WTC11 (cell line): ENCODE measurements around the gene UBQLN3.

Experiments used
- FOXJ3 ChIP-seq: sonication (generic); formaldehyde crosslinking; IDR thresholded peaks from 2 replicates; pipeline ENCODE4 v1.9.0; 2021; ENCODE audit warnings: missing genetic modification reagents, mild to moderate bottlenecking, borderline replicate concordance
- GABPB1 ChIP-seq: sonication (generic); formaldehyde crosslinking; IDR thresholded peaks from 2 replicates; pipeline ENCODE4 v1.8.1; 2023; ENCODE audit warnings: mild to moderate bottlenecking, missing genetic modification reagents
- NFE2L1 ChIP-seq: sonication (generic); formaldehyde crosslinking; IDR thresholded peaks from 2 replicates; pipeline ENCODE4 v1.8.1; 2023; ENCODE audit warnings: missing genetic modification reagents
- SP1 ChIP-seq: sonication (generic); formaldehyde crosslinking; conservative IDR thresholded peaks from 2 replicates; pipeline ENCODE4 v1.8.1; 2022; ENCODE audit warnings: missing genetic modification reagents
- ZNF423 ChIP-seq: fragments of 250-450 bp; sonication (Bioruptor Pico); IDR thresholded peaks from 2 replicates; pipeline ENCODE4 v2.1.2; 2022; ENCODE audit warnings: mild to moderate bottlenecking, moderate library complexity
- TF ChIP-seq, protein P1 (sequence below): sonication (generic); formaldehyde crosslinking; IDR thresholded peaks from 2 replicates; pipeline ENCODE4 v1.8.1; 2023; ENCODE audit warnings: mild to moderate bottlenecking, missing genetic modification reagents
- TF ChIP-seq, protein P2 (sequence below): sonication (generic); formaldehyde crosslinking; IDR thresholded peaks from 2 replicates; pipeline ENCODE4 v1.8.1; 2023; ENCODE audit warnings: mild to moderate bottlenecking, moderate library complexity, missing genetic modification reagents
- TF ChIP-seq, protein P3 (sequence below): fragments of 200-600 bp; IDR thresholded peaks from 2 replicates; pipeline ENCODE4 v1.8.0; 2022; ENCODE audit warnings: antibody characterized with exemption
- TF ChIP-seq, protein P4 (sequence below): sonication (generic); formaldehyde crosslinking; IDR thresholded peaks from 2 replicates; pipeline ENCODE4 v1.8.1; 2022; ENCODE audit warnings: missing genetic modification reagents, borderline replicate concordance
- TF ChIP-seq, protein P5 (sequence below): sonication (generic); formaldehyde crosslinking; IDR thresholded peaks from 2 replicates; pipeline ENCODE4 v1.8.1; 2022; ENCODE audit warnings: low read depth, missing genetic modification reagents, borderline replicate concordance
- TF ChIP-seq, protein P6 (sequence below): sonication (generic); formaldehyde crosslinking; conservative IDR thresholded peaks from 2 replicates; pipeline ENCODE4 v1.8.1; 2023; ENCODE audit warnings: mild to moderate bottlenecking, low read depth, missing genetic modification reagents, moderate library complexity
- TF ChIP-seq, protein P7 (sequence below): sonication (generic); formaldehyde crosslinking; IDR thresholded peaks from 2 replicates; pipeline ENCODE4 v1.8.1; 2023; ENCODE audit warnings: mild to moderate bottlenecking, missing genetic modification reagents, moderate library complexity

DNA sequence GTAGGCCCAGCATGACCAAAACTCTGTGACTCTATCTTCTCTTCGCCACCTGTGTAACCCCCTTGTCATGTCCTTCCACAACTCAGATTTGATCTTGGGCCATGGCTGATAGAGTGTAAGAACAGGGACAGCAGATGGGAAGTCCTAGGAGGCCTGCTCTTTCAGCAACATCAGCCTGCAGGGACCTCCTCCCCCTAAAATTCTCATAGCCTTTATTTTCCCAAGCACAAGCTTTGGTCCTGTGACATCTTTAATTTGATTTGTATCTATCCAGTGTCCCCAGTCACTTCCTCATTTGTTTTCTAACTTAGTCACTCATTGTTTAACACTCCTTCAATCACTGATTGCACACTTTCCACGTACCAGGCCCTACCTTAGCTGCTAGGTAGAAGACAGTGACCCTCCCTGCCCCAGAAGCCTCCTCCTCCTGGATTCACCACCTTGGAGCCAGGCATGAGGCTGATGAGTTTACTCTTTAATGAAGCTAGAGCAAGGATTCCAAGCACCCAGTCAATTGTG lies 5.3 kb downstream of the UBQLN3 start:
- TF ChIP-seq, protein P1, sequence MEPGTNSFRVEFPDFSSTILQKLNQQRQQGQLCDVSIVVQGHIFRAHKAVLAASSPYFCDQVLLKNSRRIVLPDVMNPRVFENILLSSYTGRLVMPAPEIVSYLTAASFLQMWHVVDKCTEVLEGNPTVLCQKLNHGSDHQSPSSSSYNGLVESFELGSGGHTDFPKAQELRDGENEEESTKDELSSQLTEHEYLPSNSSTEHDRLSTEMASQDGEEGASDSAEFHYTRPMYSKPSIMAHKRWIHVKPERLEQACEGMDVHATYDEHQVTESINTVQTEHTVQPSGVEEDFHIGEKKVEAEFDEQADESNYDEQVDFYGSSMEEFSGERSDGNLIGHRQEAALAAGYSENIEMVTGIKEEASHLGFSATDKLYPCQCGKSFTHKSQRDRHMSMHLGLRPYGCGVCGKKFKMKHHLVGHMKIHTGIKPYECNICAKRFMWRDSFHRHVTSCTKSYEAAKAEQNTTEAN (CRISPR knock-in tag) = no peak
- TF ChIP-seq, protein P2, sequence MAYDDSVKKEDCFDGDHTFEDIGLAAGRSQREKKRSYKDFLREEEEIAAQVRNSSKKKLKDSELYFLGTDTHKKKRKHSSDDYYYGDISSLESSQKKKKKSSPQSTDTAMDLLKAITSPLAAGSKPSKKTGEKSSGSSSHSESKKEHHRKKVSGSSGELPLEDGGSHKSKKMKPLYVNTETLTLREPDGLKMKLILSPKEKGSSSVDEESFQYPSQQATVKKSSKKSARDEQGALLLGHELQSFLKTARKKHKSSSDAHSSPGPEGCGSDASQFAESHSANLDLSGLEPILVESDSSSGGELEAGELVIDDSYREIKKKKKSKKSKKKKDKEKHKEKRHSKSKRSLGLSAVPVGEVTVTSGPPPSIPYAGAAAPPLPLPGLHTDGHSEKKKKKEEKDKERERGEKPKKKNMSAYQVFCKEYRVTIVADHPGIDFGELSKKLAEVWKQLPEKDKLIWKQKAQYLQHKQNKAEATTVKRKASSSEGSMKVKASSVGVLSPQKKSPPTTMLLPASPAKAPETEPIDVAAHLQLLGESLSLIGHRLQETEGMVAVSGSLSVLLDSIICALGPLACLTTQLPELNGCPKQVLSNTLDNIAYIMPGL = no peak
- TF ChIP-seq, protein P3, sequence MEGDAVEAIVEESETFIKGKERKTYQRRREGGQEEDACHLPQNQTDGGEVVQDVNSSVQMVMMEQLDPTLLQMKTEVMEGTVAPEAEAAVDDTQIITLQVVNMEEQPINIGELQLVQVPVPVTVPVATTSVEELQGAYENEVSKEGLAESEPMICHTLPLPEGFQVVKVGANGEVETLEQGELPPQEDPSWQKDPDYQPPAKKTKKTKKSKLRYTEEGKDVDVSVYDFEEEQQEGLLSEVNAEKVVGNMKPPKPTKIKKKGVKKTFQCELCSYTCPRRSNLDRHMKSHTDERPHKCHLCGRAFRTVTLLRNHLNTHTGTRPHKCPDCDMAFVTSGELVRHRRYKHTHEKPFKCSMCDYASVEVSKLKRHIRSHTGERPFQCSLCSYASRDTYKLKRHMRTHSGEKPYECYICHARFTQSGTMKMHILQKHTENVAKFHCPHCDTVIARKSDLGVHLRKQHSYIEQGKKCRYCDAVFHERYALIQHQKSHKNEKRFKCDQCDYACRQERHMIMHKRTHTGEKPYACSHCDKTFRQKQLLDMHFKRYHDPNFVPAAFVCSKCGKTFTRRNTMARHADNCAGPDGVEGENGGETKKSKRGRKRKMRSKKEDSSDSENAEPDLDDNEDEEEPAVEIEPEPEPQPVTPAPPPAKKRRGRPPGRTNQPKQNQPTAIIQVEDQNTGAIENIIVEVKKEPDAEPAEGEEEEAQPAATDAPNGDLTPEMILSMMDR = no peak
- TF ChIP-seq, protein P4, sequence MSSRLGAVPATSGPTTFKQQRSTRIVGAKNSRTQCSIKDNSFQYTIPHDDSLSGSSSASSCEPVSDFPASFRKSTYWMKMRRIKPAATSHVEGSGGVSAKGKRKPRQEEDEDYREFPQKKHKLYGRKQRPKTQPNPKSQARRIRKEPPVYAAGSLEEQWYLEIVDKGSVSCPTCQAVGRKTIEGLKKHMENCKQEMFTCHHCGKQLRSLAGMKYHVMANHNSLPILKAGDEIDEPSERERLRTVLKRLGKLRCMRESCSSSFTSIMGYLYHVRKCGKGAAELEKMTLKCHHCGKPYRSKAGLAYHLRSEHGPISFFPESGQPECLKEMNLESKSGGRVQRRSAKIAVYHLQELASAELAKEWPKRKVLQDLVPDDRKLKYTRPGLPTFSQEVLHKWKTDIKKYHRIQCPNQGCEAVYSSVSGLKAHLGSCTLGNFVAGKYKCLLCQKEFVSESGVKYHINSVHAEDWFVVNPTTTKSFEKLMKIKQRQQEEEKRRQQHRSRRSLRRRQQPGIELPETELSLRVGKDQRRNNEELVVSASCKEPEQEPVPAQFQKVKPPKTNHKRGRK (CRISPR knock-in tag) = no peak
- TF ChIP-seq GABPB1 (CRISPR knock-in tag) (no peak), ZNF423 (CRISPR knock-in tag) (no peak), NFE2L1 (CRISPR knock-in tag) (no peak), SP1 (CRISPR knock-in tag) (no peak), FOXJ3 (CRISPR knock-in tag) (no peak)
- TF ChIP-seq, protein P5, sequence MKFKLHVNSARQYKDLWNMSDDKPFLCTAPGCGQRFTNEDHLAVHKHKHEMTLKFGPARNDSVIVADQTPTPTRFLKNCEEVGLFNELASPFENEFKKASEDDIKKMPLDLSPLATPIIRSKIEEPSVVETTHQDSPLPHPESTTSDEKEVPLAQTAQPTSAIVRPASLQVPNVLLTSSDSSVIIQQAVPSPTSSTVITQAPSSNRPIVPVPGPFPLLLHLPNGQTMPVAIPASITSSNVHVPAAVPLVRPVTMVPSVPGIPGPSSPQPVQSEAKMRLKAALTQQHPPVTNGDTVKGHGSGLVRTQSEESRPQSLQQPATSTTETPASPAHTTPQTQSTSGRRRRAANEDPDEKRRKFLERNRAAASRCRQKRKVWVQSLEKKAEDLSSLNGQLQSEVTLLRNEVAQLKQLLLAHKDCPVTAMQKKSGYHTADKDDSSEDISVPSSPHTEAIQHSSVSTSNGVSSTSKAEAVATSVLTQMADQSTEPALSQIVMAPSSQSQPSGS (CRISPR knock-in tag) = no peak
- TF ChIP-seq, protein P6, sequence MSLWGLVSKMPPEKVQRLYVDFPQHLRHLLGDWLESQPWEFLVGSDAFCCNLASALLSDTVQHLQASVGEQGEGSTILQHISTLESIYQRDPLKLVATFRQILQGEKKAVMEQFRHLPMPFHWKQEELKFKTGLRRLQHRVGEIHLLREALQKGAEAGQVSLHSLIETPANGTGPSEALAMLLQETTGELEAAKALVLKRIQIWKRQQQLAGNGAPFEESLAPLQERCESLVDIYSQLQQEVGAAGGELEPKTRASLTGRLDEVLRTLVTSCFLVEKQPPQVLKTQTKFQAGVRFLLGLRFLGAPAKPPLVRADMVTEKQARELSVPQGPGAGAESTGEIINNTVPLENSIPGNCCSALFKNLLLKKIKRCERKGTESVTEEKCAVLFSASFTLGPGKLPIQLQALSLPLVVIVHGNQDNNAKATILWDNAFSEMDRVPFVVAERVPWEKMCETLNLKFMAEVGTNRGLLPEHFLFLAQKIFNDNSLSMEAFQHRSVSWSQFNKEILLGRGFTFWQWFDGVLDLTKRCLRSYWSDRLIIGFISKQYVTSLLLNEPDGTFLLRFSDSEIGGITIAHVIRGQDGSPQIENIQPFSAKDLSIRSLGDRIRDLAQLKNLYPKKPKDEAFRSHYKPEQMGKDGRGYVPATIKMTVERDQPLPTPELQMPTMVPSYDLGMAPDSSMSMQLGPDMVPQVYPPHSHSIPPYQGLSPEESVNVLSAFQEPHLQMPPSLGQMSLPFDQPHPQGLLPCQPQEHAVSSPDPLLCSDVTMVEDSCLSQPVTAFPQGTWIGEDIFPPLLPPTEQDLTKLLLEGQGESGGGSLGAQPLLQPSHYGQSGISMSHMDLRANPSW (CRISPR knock-in tag) = no peak
- TF ChIP-seq, protein P7, sequence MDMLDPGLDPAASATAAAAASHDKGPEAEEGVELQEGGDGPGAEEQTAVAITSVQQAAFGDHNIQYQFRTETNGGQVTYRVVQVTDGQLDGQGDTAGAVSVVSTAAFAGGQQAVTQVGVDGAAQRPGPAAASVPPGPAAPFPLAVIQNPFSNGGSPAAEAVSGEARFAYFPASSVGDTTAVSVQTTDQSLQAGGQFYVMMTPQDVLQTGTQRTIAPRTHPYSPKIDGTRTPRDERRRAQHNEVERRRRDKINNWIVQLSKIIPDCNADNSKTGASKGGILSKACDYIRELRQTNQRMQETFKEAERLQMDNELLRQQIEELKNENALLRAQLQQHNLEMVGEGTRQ (CRISPR knock-in tag) = no peak
